ENCODE results near the gene PGM2L1. TPM values are rescaled to one million over a fixed set of nuclear protein-coding genes. Genes with fewer than 3 reads are reported as not detected.

Gene PGM2L1
- total RNA-seq, 1 donor: 7.2 TPM

- Histone ChIP-seq H3K27ac (ENCODE audit: low read depth, low read length) (no peak overlapping the region), H3K4me2 (ENCODE audit: insufficient read depth, low read length) (no peak overlapping the region), H4K20me1 (ENCODE audit: insufficient read depth, low read length) (peaks cover 2% of the 10 kb centered on the region), H3K9me3 (ENCODE audit: low read depth, low read length) (no peaks in the 10 kb centered on the region), H2AFZ (ENCODE audit: low read length) (no peak overlapping the region), H3K27me3 (ENCODE audit: insufficient read depth, low read length) (no peaks in the 10 kb centered on the region), H3K36me3 (ENCODE audit: insufficient read depth, low read length) (no peaks in the 10 kb centered on the region), H3K79me2 (ENCODE audit: insufficient read depth, low read length) (no peaks in the 10 kb centered on the region), H3K4me3 (ENCODE audit: insufficient read depth, low read length) (no peak overlapping the region), H3K4me1 (ENCODE audit: insufficient read depth, low read length) (no peaks in the 10 kb centered on the region)
- DNase-seq (ENCODE audit: insufficient read length, low spot score, missing footprints): no peak
- no peak for TF ChIP-seq CTCF (IDR thresholded peaks at IDR 0.05; ENCODE audit: extremely low read depth, low read depth, low read length)
Measured at GRCh38 chr11:74390697-74391096, 7.5 kb downstream of the PGM2L1 start.

DNA sequence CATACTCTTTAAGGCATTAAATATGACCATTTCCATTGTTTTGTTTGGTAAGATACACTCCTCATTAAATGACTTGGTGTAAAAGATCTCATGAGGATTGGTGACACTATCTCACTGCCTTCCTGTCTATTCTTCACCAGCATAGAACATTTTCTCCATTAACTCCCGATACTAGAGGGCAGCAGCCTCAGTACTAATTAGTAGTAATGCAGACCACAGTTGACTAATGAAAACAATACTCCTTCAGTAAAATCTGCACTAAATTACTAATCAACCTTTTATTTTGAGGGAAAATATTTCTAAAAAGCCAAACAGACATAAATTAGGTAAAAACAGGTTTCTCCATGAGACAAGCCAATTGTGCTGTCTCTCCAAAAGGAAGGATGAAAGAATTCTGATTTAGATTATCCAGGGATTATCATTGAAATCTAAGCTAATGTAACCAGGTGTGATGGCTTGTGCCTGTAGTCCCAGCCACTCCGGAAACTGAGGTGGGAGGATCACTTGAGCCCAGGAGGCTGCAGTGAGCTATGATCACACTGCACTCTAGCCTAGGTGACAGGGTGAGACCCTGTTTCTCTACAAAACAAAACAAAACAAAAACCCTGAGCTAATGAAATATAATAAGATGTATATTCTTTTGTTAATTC, 9.4 kb downstream of the PGM2L1 start:
- H3K79me2 ChIP-seq (ENCODE audit: insufficient read depth, low read length): no peaks in the 10 kb centered on the region
- H2AFZ ChIP-seq (ENCODE audit: low read length): no peak overlapping the region
- DNase-seq (ENCODE audit: insufficient read length, low spot score, missing footprints): no peak
- no peaks in the 10 kb centered on the region for H3K36me3 ChIP-seq (ENCODE audit: insufficient read depth, low read length)
- no peaks in the 10 kb centered on the region for H3K9me3 ChIP-seq (ENCODE audit: low read depth, low read length)
- H4K20me1 ChIP-seq (ENCODE audit: insufficient read depth, low read length): peaks cover 2% of the 10 kb centered on the region
- H3K4me3 ChIP-seq (ENCODE audit: insufficient read depth, low read length): no peak overlapping the region
- H3K4me1 ChIP-seq (ENCODE audit: insufficient read depth, low read length): no peaks in the 10 kb centered on the region
- no peaks in the 10 kb centered on the region for H3K27me3 ChIP-seq (ENCODE audit: insufficient read depth, low read length)
- TF ChIP-seq CTCF (IDR thresholded peaks at IDR 0.05; ENCODE audit: extremely low read depth, low read depth, low read length): peak; percentile 76
- no peak overlapping the region for H3K27ac ChIP-seq (ENCODE audit: low read depth, low read length)
- H3K4me2 ChIP-seq (ENCODE audit: insufficient read depth, low read length): no peak overlapping the region

DNA sequence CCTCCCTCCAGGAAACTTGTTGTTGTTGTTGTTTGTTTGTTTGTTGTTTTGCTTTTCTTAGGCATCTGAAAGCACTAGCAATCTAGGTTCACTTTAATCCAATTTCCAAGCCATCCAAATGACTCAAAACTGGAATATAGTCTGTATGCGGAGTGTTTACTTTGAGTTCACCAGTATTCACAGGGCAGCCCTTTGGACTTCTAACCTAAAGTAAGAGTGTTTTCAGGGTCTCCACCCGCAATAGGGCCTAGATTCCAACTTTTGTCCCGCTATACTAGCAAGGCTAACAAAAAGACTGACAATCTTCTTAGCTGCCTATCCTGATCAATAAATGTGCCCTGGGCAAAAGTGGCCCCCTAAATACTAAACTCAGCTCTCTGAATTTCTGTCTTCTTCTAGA, 13.6 kb downstream of the PGM2L1 start:
- no peaks in the 10 kb centered on the region for H3K36me3 ChIP-seq (ENCODE audit: insufficient read depth, low read length)
- H2AFZ ChIP-seq (ENCODE audit: low read length): no peak overlapping the region
- peaks cover 2% of the 10 kb centered on the region for H4K20me1 ChIP-seq (ENCODE audit: insufficient read depth, low read length)
- H3K79me2 ChIP-seq (ENCODE audit: insufficient read depth, low read length): no peaks in the 10 kb centered on the region
- no peak overlapping the region for H3K4me3 ChIP-seq (ENCODE audit: insufficient read depth, low read length)
- no peaks in the 10 kb centered on the region for H3K9me3 ChIP-seq (ENCODE audit: low read depth, low read length)
- no peaks in the 10 kb centered on the region for H3K27me3 ChIP-seq (ENCODE audit: insufficient read depth, low read length)
- no peak for DNase-seq (ENCODE audit: insufficient read length, low spot score, missing footprints)
- no peaks in the 10 kb centered on the region for H3K4me1 ChIP-seq (ENCODE audit: insufficient read depth, low read length)
- no peak for TF ChIP-seq CTCF (IDR thresholded peaks at IDR 0.05; ENCODE audit: extremely low read depth, low read depth, low read length)
- no peak overlapping the region for H3K27ac ChIP-seq (ENCODE audit: low read depth, low read length)
- no peak overlapping the region for H3K4me2 ChIP-seq (ENCODE audit: insufficient read depth, low read length)

DNA sequence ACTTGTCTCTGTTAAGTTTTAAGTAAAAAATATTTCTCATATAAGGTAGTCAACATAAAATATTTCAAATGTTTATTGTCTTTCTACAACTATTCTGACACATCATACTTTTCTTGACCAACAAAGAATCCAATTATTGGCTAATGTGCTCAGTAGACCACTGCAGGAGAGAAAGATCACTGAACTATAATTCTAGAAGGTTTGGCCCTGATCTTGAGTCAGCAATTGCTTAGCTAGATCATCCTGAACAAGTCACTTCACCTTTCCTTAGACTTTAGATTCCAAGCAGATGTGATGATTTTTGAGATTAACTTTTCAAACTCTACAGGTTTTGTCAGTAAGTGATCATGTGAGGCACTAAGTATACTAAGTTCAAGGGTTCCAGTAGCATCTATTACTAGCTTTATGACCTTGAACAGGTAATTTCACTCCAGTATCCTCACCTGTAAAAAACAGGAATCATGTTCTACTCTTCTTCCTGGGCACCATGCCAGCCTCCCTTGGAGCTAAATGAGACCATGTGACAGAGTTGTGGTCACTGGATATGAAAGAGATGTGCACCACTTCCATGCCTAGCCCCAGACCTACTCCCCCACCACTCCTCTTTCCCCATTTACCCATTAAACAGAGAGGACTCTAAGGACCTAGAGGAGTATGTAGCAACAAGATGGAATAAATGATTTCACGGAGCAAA, 17.3 kb downstream of the PGM2L1 start:
- Histone ChIP-seq H3K36me3 (ENCODE audit: insufficient read depth, low read length) (no peaks in the 10 kb centered on the region), H3K4me3 (ENCODE audit: insufficient read depth, low read length) (no peak overlapping the region), H3K4me2 (ENCODE audit: insufficient read depth, low read length) (no peak overlapping the region), H3K27me3 (ENCODE audit: insufficient read depth, low read length) (no peaks in the 10 kb centered on the region), H2AFZ (ENCODE audit: low read length) (no peak overlapping the region), H3K27ac (ENCODE audit: low read depth, low read length) (no peak overlapping the region), H4K20me1 (ENCODE audit: insufficient read depth, low read length) (no peaks in the 10 kb centered on the region), H3K9me3 (ENCODE audit: low read depth, low read length) (no peaks in the 10 kb centered on the region), H3K79me2 (ENCODE audit: insufficient read depth, low read length) (no peaks in the 10 kb centered on the region), H3K4me1 (ENCODE audit: insufficient read depth, low read length) (no peaks in the 10 kb centered on the region)
- no peak for TF ChIP-seq CTCF (IDR thresholded peaks at IDR 0.05; ENCODE audit: extremely low read depth, low read depth, low read length)
- no peak for DNase-seq (ENCODE audit: insufficient read length, low spot score, missing footprints)
